GM10248 (cell line): ENCODE measurements around the gene DNAJB14.
A peak's percentile ranks its signal among the peaks of the same experiment; 100 is the strongest.
"Not testable (repeated sequence)": the region's sequence is repeated elsewhere in the genome, so short reads cannot be mapped to it uniquely, and the experiment has no call there.

Experiments used
- CTCF ChIA-PET: fragments of 300-600 bp; sonication (Branson Sonifier 250); formaldehyde crosslinking; extraction: SDS; loops from one replicate; lab custom pipeline; 2021; ENCODE audit warnings: antibody characterized with exemption; lab: Yijun Ruan, JAX
- POLR2A ChIA-PET: fragments of 350-650 bp; sonication (Branson Sonifier 250); formaldehyde crosslinking; extraction: SDS; loops from one replicate; lab custom pipeline; 2020; ENCODE audit warnings: antibody characterized with exemption; lab: Yijun Ruan, JAX
- DNase-seq: peaks from one replicate; pipeline ENCODE4 v3.0.0; 2012; ENCODE audit errors: extremely low spot score
- CTCF ChIP-seq: IDR thresholded peaks from 2 replicates; pipeline ENCODE4 v1.5.1; 2012; ENCODE audit warnings: mild to moderate bottlenecking, low read depth; ENCODE audit errors: extremely low read depth, missing control alignments, control extremely low read depth

DNAJB14 gene

GRCh38 chr4:99960648-99961047 is 14.2 kb upstream of the DNAJB14 start:
- ChIA-PET CTCF (interaction anchor here (2.4 kb wide), 1 partner anchor 9 kb away, joined by 11 read pairs; the partner anchor contains the start of gene H2AZ1), POLR2A (no interaction called here)
- TF ChIP-seq CTCF = no peak
- DNase-seq = no peak

GRCh38 chr4:99958207-99958606 is 11.8 kb upstream of the DNAJB14 start:
- DNase-seq, POLR2A ChIA-PET, CTCF ChIA-PET: not testable (repeated sequence)

GRCh38 chr4:99950913-99951254 is 4.5 kb upstream of the DNAJB14 start:
- POLR2A ChIA-PET = interaction anchor here (1.0 to 1.5 kb wide), 6 partner anchors 11 to 142 kb away, joined by 3 to 7 read pairs (median 4); partner anchors contain the start of genes DAPP1 and LAMTOR3
- CTCF ChIA-PET = interaction anchor here (1.0 to 2.7 kb wide), 8 partner anchors 10 to 143 kb away, joined by 3 to 11 read pairs (median 3); no protein-coding TSS in a partner anchor

GRCh38 chr4:99949999-99950912 is 3.8 kb upstream of the DNAJB14 start, which contains the start of gene H2AZ1:
Gene H2AZ1 (minus strand): TSS chr4:99950275. CDS start chr4:99950170, 105 bp downstream.
- CTCF ChIA-PET = interaction anchor here (1.1 to 2.7 kb wide), 7 partner anchors 9 to 143 kb away, joined by 3 to 11 read pairs (median 3); no protein-coding TSS in a partner anchor
- POLR2A ChIA-PET = interaction anchor here (1.0 to 1.5 kb wide), 5 partner anchors 12 to 143 kb away, joined by 3 to 7 read pairs (median 5); partner anchors contain the start of genes DAPP1 and LAMTOR3
- no peak for TF ChIP-seq CTCF
- peak; percentile 97 for DNase-seq

More at GRCh38 chr4:99950913-99951254, 4.5 kb upstream of the DNAJB14 start:
- TF ChIP-seq CTCF = no peak
- no peak for DNase-seq

- ChIA-PET POLR2A (interaction anchor here (0.5 to 1.4 kb wide), 10 partner anchors 13 to 1398 kb away, joined by 3 to 6 read pairs (median 4); partner anchors contain the start of genes DAPP1, LAMTOR3 and TRMT10A), CTCF (interaction anchor here (0.7 to 3.4 kb wide), 24 partner anchors 9 to 877 kb away, joined by 3 to 18 read pairs (median 4); partner anchors contain the start of genes DAPP1, LAMTOR3 and TRMT10A)
- TF ChIP-seq CTCF = peak; percentile 80
- DNase-seq = peak; percentile 74
Measured at GRCh38 chr4:99949034-99949998, 2.9 kb upstream of the DNAJB14 start.

- ChIA-PET CTCF (interaction anchor here (1.0 to 3.4 kb wide), 9 partner anchors 10 to 387 kb away, joined by 3 to 18 read pairs (median 4); partner anchors contain the start of gene TRMT10A), POLR2A (interaction anchor here (2.3 kb wide), 1 partner anchor 53 kb away, joined by 15 read pairs; the partner anchor contains the start of gene LAMTOR3)
- TF ChIP-seq CTCF = no peak
- no peak for DNase-seq
Measured at GRCh38 chr4:99947608-99948007, 1.2 kb upstream of the DNAJB14 start.
